K562 treated with DMSO at 1 percent for 12 hours (cell line): ENCODE results near the gene MINAR2. TPM values are rescaled to one million over a fixed set of nuclear protein-coding genes. Genes with fewer than 3 reads are reported as not detected.

ENCODE experiments used
- total RNA-seq: library from RNA; unstranded; fragments of 300-600 nt; gene quantifications from 2 replicates; pipeline ENCODE4 v1.2.3, GENCODE V29; 2022; ENCODE audit not compliant: insufficient read depth

Gene MINAR2, protein sequence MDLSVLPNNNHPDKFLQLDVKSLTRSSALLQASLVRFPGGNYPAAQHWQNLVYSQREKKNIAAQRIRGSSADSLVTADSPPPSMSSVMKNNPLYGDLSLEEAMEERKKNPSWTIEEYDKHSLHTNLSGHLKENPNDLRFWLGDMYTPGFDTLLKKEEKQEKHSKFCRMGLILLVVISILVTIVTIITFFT
- not detected in 2 replicates for total RNA-seq

DNA sequence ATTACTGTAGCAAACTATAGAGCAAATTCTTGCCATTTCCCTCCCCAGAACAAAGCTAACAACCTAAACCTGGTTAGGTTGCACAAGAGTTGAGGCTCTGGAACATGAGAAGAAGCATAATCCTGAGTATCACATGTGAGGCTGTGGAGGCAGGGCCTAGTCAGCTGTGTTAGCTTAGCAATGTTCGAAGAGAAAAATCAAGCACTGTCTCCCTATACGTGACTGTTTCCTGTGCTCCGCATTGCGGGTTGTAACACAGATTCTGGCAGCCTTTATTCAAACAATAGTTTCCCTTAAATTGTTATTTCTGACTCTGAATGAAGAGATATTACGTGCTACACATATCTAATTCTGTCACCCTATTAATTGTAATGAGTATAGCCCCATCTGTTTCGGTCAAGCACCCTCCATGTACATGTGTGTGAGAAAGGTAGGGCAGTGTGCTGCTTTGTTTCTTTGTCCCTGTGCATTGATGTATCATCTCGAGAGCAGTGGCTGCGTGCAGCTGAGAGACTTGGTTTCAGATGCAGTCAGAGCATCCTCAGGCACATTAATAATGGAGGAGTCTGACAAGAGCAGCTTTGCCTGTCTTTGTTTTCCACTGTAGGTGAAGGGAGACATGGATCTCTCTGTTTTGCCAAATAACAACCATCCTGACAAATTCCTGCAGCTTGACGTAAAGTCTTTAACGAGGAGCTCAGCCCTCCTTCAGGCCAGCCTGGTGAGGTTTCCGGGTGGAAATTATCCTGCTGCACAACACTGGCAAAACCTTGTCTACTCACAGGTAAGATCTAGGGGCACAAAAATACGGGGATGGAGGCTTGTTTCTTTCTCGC, at the start of gene MINAR2:
Gene MINAR2 (plus strand): TSS at position 523 of the 836 bp plus-strand sequence. CDS start 97 bp downstream, at position 620.

Other genes with a start within 250 kb of the MINAR2 start
- gene CHSY3, start 156.4 kb downstream of the MINAR2 start, total RNA-seq = not detected in 2 replicates